Kasumi-1 (cell line): Measurements from ENCODE around the gene TAGAP.

ENCODE experiments used
- DNase-seq, 2 experiments: peaks; one replicate each; lab custom pipeline; 2025; lab: John Stamatoyannopoulos, UW

Gene TAGAP

GRCh38 chr6:159044899-159045727 lies at the start of gene TAGAP:
Gene TAGAP, minus strand, starts transcription at chr6:159044991. Its CDS starts 845 bp downstream, at chr6:159044146.
- DNase-seq = peak; percentile 95 to 96

- DNase-seq = no peak
Observed at GRCh38 chr6:159093609-159094443, 49.0 kb upstream of the TAGAP start.

- no peak for DNase-seq
Observed at GRCh38 chr6:159092631-159093030, 47.8 kb upstream of the TAGAP start.

GRCh38 chr6:159090530-159091480 lies 46.0 kb upstream of the TAGAP start:
- DNase-seq = no peak

GRCh38 chr6:159089909-159090308 lies 45.1 kb upstream of the TAGAP start:
- no peak for DNase-seq

- DNase-seq = no peak
Observed at GRCh38 chr6:159089443-159089842, 44.7 kb upstream of the TAGAP start.

- DNase-seq = no peak
Observed at GRCh38 chr6:159086033-159086618, 41.3 kb upstream of the TAGAP start.

- no peak for DNase-seq
Observed at GRCh38 chr6:159085396-159085895, 40.7 kb upstream of the TAGAP start.

GRCh38 chr6:159084493-159085091 lies 39.8 kb upstream of the TAGAP start:
- DNase-seq = no peak

- no peak for DNase-seq
Observed at GRCh38 chr6:159083146-159083545, 38.4 kb upstream of the TAGAP start.

GRCh38 chr6:159082039-159082815 lies 37.4 kb upstream of the TAGAP start:
- DNase-seq = no peak

GRCh38 chr6:159080217-159080976 lies 35.6 kb upstream of the TAGAP start:
- DNase-seq = peak in 1 of 2 experiments; percentile 4

GRCh38 chr6:159079367-159079766 lies 34.6 kb upstream of the TAGAP start:
- no peak for DNase-seq

- no peak for DNase-seq
Observed at GRCh38 chr6:159077123-159077522, 32.3 kb upstream of the TAGAP start.

- peak; percentile 53 to 66 for DNase-seq
Observed at GRCh38 chr6:159075506-159076228, 30.9 kb upstream of the TAGAP start.

GRCh38 chr6:159074876-159075275 lies 30.1 kb upstream of the TAGAP start:
- no peak for DNase-seq

GRCh38 chr6:159074120-159074684 lies 29.4 kb upstream of the TAGAP start:
- DNase-seq = peak; percentile 14 to 18
